Thoracic aorta (tissue), 2 donors: ENCODE results near the gene RBM12. TPM values are rescaled to one million over a fixed set of nuclear protein-coding genes. Genes with fewer than 3 reads are reported as not detected.

Experiments
- ATAC-seq: fragments of 150-250 bp; one replicate; pipeline ENCODE4 v1.8.0; 2017; ENCODE audit warnings: low read depth; ENCODE audit not compliant: insufficient number of reproducible peaks, low FRiP score
- DNase-seq: peaks from one replicate; pipeline ENCODE4 v3.0.0-alpha.2; 2020; ENCODE audit warnings: low spot score
- H3K27ac ChIP-seq, 2 donors: fragments of 200-600 bp; sonication (generic); 1 replicate in 1 of 2; 2 replicates in 1 of 2; pipeline ENCODE4 v1.5.1; 2016; ENCODE audit warnings: mild to moderate bottlenecking in 2 of 2, moderate library complexity in 2 of 2
- H3K27me3 ChIP-seq: fragments of 200-600 bp; sonication (generic); replicated peaks from 2 replicates; pipeline ENCODE4 v1.6.0; 2016; ENCODE audit warnings: mild to moderate bottlenecking; ENCODE audit not compliant: insufficient read depth
- H3K36me3 ChIP-seq: fragments of 200-600 bp; sonication (generic); one replicate; pipeline ENCODE4 v1.5.1; 2016
- H3K4me1 ChIP-seq, 2 donors: fragments of 200-600 bp; sonication (generic); 1 replicate in 1 of 2; 2 replicates in 1 of 2; pipeline versions ENCODE4 v1.5.1 to v1.6.0; 2016; ENCODE audit warnings: low read depth in 2 of 2, mild to moderate bottlenecking in 1 of 2; ENCODE audit not compliant: control insufficient read depth in 1 of 2
- H3K4me3 ChIP-seq: fragments of 200-600 bp; sonication (generic); 2 replicates; pipeline ENCODE4 v1.5.1; 2016; ENCODE audit warnings: mild to moderate bottlenecking
- H3K9me3 ChIP-seq: fragments of 200-600 bp; sonication (generic); 2 replicates; pipeline ENCODE4 v1.5.1; 2016
- CTCF ChIP-seq: fragments of 200-600 bp; sonication (generic); IDR thresholded peaks from one replicate; pipeline ENCODE4 v1.5.1; 2019; ENCODE audit warnings: antibody characterized with exemption
- total RNA-seq, 2 donors: library from RNA; depleted of rRNA; stranded (reverse); fragments of >200 nt; gene quantifications; one replicate each; pipeline versions ENCODE4 v1.1.0 to v1.2.3, GENCODE V29; 2016

Gene RBM12
- total RNA-seq, 2 donors from 2014 or later = 21.7 to 43.4 TPM

- Histone ChIP-seq H3K4me3 (peak overlapping the region; percentile 75), H3K27ac (peak overlapping the region in 1 of 2 donors; percentile 27), H3K36me3 (peaks cover 8% of the 10 kb centered on the region), H3K27me3 (no peaks in the 10 kb centered on the region), H3K9me3 (no peaks in the 10 kb centered on the region), H3K4me1 (peaks cover 11 to 32% of the 10 kb centered on the region in 2 donors)
- DNase-seq (no peak), ATAC-seq (no peak)
- peak; percentile 14 for TF ChIP-seq CTCF
These were observed 45.3 kb downstream of the RBM12 start for GRCh38 chr20:35619196-35620095.

- H3K4me3 ChIP-seq = peak overlapping the region; percentile 75
- TF ChIP-seq CTCF = no peak
- DNase-seq = no peak
- H3K27ac ChIP-seq = peak overlapping the region in 1 of 2 donors; percentile 84
- H3K27me3 ChIP-seq = no peaks in the 10 kb centered on the region
- peaks cover 7% of the 10 kb centered on the region for H3K36me3 ChIP-seq
- H3K4me1 ChIP-seq = peaks cover 11 to 32% of the 10 kb centered on the region in 2 donors
- no peak for ATAC-seq
- no peaks in the 10 kb centered on the region for H3K9me3 ChIP-seq
These were observed 46.2 kb downstream of the RBM12 start for GRCh38 chr20:35618263-35619131.

- H3K4me1 ChIP-seq = peaks cover 11 to 32% of the 10 kb centered on the region in 2 donors
- peak overlapping the region; percentile 53 to 84 for H3K27ac ChIP-seq
- no peaks in the 10 kb centered on the region for H3K27me3 ChIP-seq
- H3K9me3 ChIP-seq = no peaks in the 10 kb centered on the region
- DNase-seq = no peak
- H3K36me3 ChIP-seq = peaks cover 7% of the 10 kb centered on the region
- no peak for ATAC-seq
- peak; percentile 46 for TF ChIP-seq CTCF
- H3K4me3 ChIP-seq = peak overlapping the region; percentile 75
These were observed 47.1 kb downstream of the RBM12 start for GRCh38 chr20:35617397-35618262.

- ATAC-seq = peak; percentile 34
- peak overlapping the region; percentile 75 for H3K4me3 ChIP-seq
- TF ChIP-seq CTCF = no peak
- peaks cover 11 to 32% of the 10 kb centered on the region in 2 donors for H3K4me1 ChIP-seq
- H3K36me3 ChIP-seq = peaks cover 5% of the 10 kb centered on the region
- DNase-seq = peak; percentile 99
- H3K27me3 ChIP-seq = no peaks in the 10 kb centered on the region
- H3K9me3 ChIP-seq = no peaks in the 10 kb centered on the region
- peak overlapping the region; percentile 69 to 84 for H3K27ac ChIP-seq
These were observed 48.0 kb downstream of the RBM12 start for GRCh38 chr20:35616465-35617396.
